Left renal pelvis (tissue), 4 donors: ENCODE measurements around the gene BRK1. TPM values are rescaled to one million over a fixed set of nuclear protein-coding genes. Genes with fewer than 3 reads are reported as not detected.
"Not testable (repeated sequence)": the region's sequence is repeated elsewhere in the genome, so short reads cannot be mapped to it uniquely, and the experiment has no call there.

Source experiments
- DNase-seq, 4 donors: peaks; one replicate each; pipeline ENCODE4 v3.0.0-alpha.2; 2013; ENCODE audit warnings: low read depth in 4 of 4, low spot score in 3 of 4
- polyA plus RNA-seq, 4 donors: library from polyadenylated mRNA; unstranded; fragments of 120-200 nt; gene quantifications; one replicate each; pipeline ENCODE4 v1.2.1, GENCODE V29; 2013; ENCODE audit not compliant: insufficient read length in 4 of 4

Gene BRK1
- 100 to 1,000 TPM; 190 to 208 (median 200) TPM for polyA plus RNA-seq

DNA sequence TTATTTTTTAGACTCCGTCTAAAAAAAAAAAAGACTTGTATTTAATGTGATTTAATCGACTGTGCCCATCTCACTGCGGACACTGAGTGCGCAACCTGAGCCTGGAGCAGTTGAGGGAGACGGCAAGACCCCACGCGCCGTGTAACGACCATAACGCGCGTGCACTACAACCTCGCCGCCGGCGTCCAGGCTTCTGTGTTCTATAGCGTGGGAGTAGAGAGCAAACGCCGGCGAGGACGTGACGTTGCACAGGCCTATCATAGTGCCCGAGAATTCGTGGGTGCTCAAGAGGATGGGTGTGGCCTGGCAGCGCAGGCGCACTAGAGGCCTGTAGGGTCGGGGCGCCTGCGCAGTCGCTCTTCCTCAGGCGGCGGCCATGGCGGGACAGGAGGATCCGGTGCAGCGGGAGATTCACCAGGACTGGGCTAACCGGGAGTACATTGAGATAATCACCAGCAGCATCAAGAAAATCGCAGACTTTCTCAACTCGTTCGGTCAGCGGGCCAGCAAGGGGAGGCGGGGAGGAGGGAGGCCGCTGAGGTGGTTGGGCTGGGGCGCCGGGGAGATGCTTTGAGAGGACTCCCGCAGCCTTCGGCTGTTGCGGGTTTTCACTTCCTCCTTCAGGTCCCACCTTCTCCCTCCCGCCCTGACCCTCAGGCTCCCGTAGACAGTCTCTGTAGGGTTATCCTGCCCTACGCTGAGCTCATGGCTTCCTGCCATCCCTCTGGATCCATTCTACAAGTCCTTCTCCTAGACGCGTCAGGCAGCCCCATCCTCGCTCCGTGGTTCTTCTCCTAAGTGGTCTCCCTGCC is at the start of gene BRK1:
Gene BRK1 (plus strand): TSS at position 350 of the 812 bp plus-strand sequence. CDS start 27 bp downstream, at position 377.
- DNase-seq: peak; percentile 87 to 90 (median 90)

DNA sequence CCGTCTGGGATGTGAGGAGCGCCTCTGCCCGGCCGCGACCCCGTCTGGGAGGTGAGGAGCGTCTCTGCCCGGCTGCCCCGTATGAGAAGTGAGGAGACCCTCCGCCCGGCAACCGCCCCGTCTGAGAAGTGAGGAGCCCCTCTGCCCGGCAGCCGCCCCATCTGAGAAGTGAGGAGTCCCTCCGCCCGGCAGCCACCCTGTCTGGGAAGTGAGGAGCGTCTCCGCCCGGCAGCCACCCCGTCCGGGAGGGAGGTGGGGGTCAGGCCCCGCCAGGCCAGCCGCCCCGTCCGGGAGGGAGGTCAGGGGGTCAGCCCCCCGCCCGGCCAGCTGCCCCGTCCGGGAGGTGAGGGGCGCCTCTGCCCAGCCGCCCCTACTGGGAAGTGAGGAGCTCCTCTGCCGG is 45.4 kb upstream of the BRK1 start:
- DNase-seq: not testable (repeated sequence)

DNA sequence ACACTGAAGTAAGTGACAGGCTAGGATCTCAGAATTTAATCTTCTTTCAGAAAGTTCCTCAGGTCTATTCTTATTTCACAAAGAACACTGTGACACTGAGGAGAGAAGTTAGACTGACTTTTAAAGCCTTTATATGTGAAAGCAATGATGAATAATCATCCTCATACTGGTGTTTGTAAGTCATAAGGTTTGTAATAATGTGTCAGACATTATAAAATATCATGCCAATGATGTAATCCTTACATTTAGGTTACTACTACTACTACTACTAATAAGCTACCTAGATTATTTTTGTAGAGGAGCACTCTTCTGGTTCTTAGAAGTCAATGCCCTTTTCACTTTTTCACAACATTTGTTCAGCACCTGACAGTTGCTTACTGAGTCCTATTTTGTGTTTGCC is 40.8 kb upstream of the BRK1 start:
- DNase-seq: no peak

GRCh38 chr3:10081871-10082270 is 33.6 kb upstream of the BRK1 start:
- DNase-seq: no peak

GRCh38 chr3:10085738-10086137 is 29.7 kb upstream of the BRK1 start:
- no peak for DNase-seq

- no peak for DNase-seq
Observed at GRCh38 chr3:10088256-10088655, 27.2 kb upstream of the BRK1 start.

DNA sequence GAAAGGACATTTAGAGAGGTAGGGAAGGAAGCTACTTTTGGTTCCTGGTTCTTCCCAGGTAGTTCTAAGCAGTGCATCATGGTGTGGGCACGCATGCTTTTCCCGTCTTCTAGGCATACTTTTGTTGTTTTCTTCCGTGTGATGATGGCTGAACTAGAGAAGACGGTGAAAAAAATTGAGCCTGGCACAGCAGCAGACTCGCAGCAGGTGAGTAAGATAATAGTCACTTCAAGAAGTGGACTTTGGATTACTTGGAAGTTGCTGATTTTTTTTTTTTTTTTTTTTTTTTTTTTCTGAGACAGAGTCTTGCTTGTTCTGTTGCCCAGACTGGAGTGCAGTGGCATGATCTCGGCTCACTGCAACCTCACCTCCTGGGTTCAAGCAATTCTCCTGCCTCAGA is 25.3 kb upstream of the BRK1 start:
- no peak for DNase-seq

DNA sequence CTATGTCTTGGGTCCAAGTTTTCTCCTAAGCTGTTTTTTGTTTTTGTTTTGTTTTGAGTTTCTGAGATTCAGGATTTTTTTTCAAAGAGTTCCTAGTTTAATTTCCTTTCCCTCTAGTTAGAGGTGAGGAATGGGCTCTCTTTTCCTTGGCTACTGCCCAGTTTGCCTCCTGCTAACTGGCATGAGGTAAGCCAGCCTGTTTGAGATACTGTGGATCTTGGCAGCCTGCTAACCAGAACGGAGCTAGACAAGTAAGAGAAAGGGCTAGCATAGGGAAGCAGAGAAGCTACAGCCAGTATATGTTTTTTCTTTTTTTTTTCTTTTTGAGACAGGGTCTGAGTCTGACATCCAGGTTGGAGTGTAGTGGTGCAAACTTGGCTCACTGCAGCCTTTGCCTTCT is 24.7 kb upstream of the BRK1 start:
- DNase-seq: not testable (repeated sequence)

DNA sequence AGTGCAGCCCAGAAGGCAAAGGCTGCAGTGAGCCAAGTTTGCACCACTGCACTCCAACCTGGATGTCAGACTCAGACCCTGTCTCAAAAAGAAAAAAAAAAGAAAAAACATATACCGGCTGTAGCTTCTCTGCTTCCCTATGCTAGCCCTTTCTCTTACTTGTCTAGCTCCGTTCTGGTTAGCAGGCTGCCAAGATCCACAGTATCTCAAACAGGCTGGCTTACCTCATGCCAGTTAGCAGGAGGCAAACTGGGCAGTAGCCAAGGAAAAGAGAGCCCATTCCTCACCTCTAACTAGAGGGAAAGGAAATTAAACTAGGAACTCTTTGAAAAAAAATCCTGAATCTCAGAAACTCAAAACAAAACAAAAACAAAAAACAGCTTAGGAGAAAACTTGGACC is 24.1 kb upstream of the BRK1 start:
- not testable (repeated sequence) for DNase-seq

GRCh38 chr3:10093678-10094077 is 21.8 kb upstream of the BRK1 start:
- no peak for DNase-seq

DNA sequence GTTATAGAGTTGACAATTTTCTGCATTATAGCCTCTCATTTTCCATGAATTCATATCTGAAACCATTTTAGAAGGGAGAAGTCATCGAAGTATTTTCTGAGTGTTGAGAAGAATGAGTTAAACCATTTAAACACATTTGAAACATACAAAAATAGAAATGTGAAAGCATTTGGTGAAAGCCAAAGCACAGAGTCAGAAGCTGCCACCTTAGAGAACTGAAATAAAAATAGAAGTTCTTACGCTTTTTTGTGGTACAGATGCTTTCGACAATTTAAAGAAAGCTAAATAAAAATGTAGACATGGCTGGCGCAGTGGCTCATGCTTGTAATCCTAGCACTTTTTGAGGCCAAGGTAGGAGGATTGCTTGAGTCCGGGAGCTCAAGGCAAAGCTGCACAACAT is 16.4 kb upstream of the BRK1 start:
- no peak for DNase-seq

GRCh38 chr3:10106919-10107318 is 8.6 kb upstream of the BRK1 start:
- no peak for DNase-seq

DNA sequence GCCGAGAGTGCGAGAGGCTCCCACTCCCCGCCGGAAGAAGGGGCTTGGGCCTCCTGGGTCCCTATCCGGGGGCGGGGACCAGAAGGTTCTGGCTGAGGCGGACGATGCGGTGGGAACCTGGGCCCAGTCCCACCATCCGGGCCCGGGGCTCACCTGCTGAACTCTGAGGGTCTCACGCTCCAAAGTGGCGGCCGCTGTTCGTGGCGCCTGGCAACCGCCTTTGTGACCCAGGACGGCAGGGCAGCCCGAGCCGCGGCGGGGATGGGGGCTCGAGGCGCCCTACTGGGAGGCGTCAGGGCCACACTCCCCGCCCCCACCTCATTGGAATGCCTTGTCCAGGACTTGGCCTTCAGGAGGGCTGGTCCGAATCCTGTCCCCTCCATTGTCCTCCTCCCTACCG is 7.4 kb upstream of the BRK1 start, which contains the start of gene FANCD2OS:
Gene FANCD2OS (minus strand): TSS at position 165 of the 400 bp plus-strand sequence. CDS start 3,481 bp downstream, outside the sequence.
- DNase-seq: no peak

DNA sequence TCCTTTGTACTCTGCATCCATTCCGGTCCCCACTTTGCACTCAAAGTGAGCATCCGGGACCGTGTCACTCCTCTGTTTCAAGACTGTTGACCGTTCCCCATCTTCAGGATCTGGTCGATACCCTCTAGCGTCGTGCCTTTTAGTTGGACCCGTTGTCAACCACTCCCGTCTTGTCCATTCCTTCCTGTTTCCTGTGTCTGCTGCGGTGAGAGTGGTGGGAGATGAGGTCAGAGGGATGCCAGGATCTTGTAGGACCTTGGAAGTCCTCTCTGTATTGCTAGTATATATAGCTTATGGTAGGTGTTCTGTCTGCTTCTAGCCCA is 624 bp downstream of the BRK1 start:
- no peak for DNase-seq

DNA sequence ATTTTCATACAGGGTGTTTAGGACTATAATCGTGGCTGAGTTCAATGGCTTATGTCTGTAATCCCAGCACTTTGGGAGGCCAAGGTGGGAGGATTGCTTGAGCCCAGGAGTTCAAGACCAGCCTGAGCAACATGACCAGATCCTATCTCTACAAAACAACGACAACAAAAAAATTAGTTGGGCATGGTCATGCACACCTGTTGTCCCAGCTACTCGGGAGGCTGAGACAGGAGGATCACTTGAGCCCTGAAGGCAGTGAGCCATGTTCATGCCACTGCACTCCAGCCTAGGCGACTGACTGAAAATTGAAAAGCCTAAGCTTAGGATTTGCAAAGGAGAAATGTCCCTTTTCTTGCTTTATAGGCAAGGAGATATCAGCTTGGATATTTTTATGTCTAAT is 1.5 kb downstream of the BRK1 start:
- DNase-seq: no peak

DNA sequence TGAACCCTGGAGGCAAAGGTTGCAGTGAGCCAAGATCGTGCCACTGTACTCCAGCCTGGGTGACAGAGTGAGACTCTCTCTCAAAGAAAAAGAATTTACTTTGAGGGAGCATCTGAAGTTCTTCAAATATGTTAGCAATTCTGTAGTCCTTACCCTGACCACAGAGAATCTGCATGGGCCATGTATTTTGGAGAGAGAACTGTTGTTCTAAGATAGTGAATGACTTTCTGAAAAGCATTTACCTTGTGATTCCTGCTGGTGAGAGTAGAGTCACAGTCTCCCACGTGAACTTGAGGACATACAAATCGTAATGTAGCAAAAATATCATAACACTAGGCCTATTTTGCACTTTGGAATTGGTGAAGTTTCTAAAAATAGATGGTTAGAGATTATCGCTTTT is 3.9 kb downstream of the BRK1 start:
- no peak for DNase-seq

DNA sequence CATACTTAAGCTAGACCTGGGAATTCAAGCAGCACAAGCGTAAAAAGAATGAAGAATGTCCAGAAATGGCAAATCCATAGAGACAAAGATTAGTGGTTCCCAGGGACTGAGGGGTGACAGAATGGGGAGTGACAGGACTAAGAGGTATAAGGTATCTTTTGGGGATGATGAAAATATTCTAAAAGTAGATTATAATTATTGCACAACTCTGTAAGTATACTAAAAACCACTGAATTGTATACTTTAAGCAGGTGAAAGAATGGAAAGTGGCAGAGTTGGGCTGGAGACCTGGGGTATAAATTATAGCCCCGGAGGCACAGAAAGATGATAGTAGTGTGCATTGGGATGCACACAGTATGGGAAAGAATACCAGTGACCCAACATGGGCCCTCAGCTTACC is 5.6 kb downstream of the BRK1 start:
- DNase-seq: no peak

DNA sequence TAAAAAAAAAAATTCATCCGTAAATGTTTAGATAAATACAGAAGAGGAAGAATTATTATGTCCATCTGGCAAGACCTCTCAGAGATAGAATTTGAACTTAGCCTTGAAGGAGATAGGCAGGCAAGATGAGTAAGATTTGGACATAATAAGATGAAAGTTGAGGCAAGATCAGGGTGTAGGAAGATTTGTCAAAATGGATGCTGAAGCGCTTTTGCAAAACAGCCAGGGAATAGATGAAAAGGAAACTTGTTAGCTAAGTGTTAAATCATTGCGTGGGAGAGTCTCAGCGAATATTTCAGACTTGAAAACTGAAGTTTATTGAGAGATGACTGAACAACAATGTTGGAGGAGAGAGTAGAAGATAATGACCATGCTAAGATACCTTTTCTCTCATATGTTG is 7.2 kb downstream of the BRK1 start:
- DNase-seq: no peak

- DNase-seq: not testable (repeated sequence)
Observed at GRCh38 chr3:10135872-10136271, 20.4 kb downstream of the BRK1 start.

DNA sequence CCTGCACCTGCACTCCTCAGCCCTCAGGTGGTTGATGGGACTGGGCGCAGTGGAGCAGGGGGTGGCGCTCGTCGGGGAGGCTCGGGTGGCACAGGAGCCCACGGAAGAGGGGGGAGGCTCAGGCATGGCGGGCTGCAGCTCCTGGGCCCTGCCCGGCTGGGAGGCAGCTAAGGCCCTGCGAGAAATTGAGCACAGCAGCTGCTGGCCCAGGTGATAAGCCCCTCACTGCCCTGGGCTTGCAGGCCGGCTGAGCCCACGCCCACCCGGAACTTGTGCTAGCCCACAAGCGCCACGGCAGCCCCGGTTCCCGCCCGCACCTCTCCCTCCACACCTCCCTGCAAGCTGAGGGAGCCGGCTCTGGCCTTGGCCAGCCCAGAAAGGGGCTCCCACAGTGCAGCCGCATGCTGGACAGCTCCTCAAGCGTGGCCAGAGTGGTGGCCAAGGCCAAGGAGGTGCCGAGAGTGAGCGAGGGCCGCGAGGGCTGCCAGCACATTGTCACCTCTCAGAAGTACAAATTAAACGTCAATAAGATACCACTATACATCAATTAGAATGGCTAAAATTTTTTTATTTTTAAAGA is 21.0 kb downstream of the BRK1 start:
- DNase-seq: no peak

GRCh38 chr3:10137178-10137577 is 21.7 kb downstream of the BRK1 start:
- no peak for DNase-seq

DNA sequence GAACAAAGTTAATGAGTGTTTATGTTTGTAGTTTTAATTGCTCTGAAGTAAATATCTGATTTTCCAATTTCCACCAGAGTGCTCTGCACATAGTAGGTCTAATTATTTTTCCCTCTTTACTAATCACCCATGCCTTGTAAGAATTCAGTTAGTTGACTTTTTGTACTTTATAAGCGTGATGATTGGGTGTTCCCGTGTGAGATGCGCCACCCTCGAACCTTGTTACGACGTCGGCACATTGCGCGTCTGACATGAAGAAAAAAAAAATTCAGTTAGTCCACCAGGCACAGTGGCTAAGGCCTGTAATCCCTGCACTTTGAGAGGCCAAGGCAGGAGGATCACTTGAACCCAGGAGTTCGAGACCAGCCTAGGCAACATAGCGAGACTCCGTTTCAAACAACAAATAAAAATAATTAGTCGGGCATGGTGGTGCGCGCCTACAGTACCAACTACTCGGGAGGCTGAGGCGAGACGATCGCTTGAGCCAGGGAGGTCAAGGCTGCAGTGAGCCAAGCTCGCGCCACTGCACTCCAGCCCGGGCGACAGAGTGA is 25.6 kb downstream of the BRK1 start:
- no peak for DNase-seq
